Panc1 (cell line): ENCODE results near the gene PARP12.

Experiments used
- CTCF ChIP-seq: fragments of 450-650 bp; IDR thresholded peaks from 2 replicates; pipeline ENCODE4 v1.5.1; 2017; ENCODE audit warnings: mild to moderate bottlenecking
- POLR2AphosphoS5 ChIP-seq: IDR thresholded peaks from 2 replicates; pipeline ENCODE4 v1.6.1; 2012; ENCODE audit warnings: mild to moderate bottlenecking, low read depth, low read length, moderate library complexity
- REST ChIP-seq, 2 experiments: IDR thresholded peaks; 2 replicates each; pipeline ENCODE4 v1.6.1; 2011 to 2012; ENCODE audit warnings: low read depth in 2 of 2, control low read depth in 1 of 2, low read length in 1 of 2, mild to moderate bottlenecking in 1 of 2, moderate library complexity in 1 of 2; ENCODE audit not compliant: insufficient read depth in 1 of 2
- SIN3A ChIP-seq: IDR thresholded peaks from 2 replicates; pipeline ENCODE4 v1.6.1; 2012; ENCODE audit warnings: low read depth, mild to moderate bottlenecking, low read length, moderate library complexity, borderline replicate concordance; ENCODE audit not compliant: insufficient read depth
- TCF7L2 ChIP-seq: IDR thresholded peaks from 2 replicates; pipeline ENCODE4 v1.6.1; 2011; ENCODE audit warnings: mild to moderate bottlenecking, low read depth, low read length, inconsistent platforms

- TF ChIP-seq POLR2AphosphoS5: no peak
- TF ChIP-seq CTCF: peak; percentile 82
- no peak for TF ChIP-seq SIN3A
- TF ChIP-seq REST (IDR thresholded peaks at IDR 0.05; ENCODE audit: insufficient read depth in 1 of 2, low read depth in 2 of 2, low read length in 1 of 2): no peak
- no peak for TF ChIP-seq TCF7L2
Measured at GRCh38 chr7:140003913-140004382, 58.8 kb downstream of the PARP12 start.
